Erythroblast (primary cell): ENCODE measurements around the gene EXO1.

ENCODE experiments used
- GATA1 ChIP-seq: IDR thresholded peaks from 2 replicates; pipeline ENCODE4 v1.6.1; 2011; ENCODE audit warnings: low read depth, mild to moderate bottlenecking, control low read depth, low read length, moderate library complexity
- POLR2A ChIP-seq: IDR thresholded peaks from 2 replicates; pipeline ENCODE4 v1.6.1; 2011; ENCODE audit warnings: mild to moderate bottlenecking, low read length

DNA sequence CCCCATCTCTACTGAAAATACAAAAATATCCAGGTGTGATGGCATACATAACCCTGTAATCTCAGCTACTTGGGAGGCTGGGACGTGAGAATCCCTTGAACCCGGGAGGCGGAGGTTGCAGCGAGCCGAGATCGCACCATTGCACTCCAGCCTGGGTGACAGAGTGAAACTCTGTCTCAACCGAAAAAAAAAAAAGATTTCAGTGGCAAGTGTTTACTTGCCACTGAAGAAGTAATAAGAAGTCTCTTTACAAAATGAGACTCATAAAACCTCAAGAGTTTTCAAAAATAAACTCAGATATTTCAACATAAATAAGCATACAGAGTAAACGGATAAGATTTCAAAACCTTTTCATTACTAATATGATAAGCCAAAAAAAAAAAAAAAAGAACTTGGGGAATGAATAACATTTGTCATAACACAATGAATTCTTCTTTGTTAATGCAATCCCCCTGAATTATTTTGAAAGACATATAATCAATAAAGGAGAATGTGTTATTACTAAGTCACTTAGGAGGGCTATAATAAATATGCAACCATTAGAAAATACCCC lies 34.2 kb upstream of the EXO1 start:
- TF ChIP-seq GATA1 (no peak), POLR2A (no peak)
